Testis (tissue), 3 donors: ENCODE results near the gene DRC1. TPM values are rescaled to one million over a fixed set of nuclear protein-coding genes. Genes with fewer than 3 reads are reported as not detected.

Experiments
- DNase-seq: peaks from one replicate; pipeline ENCODE4 v3.0.0-alpha.2; 2019
- H3K27ac ChIP-seq, 2 donors: fragments of 200-600 bp; sonication (generic); one replicate each; pipeline ENCODE4 v1.5.1; 2019
- H3K27me3 ChIP-seq: fragments of 200-600 bp; sonication (generic); one replicate; pipeline ENCODE4 v1.5.1; 2019
- H3K36me3 ChIP-seq: fragments of 200-600 bp; sonication (generic); one replicate; pipeline ENCODE4 v1.5.1; 2017; ENCODE audit warnings: low read depth; ENCODE audit errors: missing control alignments
- H3K4me1 ChIP-seq: fragments of 200-600 bp; sonication (generic); one replicate; pipeline ENCODE4 v1.5.1; 2019
- H3K4me3 ChIP-seq, 2 donors: fragments of 200-600 bp; sonication (generic); one replicate each; pipeline ENCODE4 v1.5.1; 2017 to 2019
- H3K9me3 ChIP-seq: fragments of 200-600 bp; sonication (generic); one replicate; pipeline ENCODE4 v1.5.1; 2017
- CTCF ChIP-seq, 3 experiments: fragments of 450-650 bp in 2 of 3; fragments of 200-600 bp in 1 of 3; sonication (generic) in 1 of 3; IDR thresholded peaks; one replicate each; pipeline ENCODE4 v1.5.1; 2016 to 2019; ENCODE audit warnings: antibody characterized with exemption in 3 of 3, mild to moderate bottlenecking in 2 of 3, moderate library complexity in 1 of 3
- POLR2A ChIP-seq: fragments of 450-650 bp; IDR thresholded peaks from one replicate; pipeline ENCODE4 v1.6.1; 2017; ENCODE audit warnings: antibody characterized with exemption, mild to moderate bottlenecking, moderate library complexity
- WGBS, 2 donors: methylation state at CpG; one replicate each; pipeline ENCODE4 v1.1.5; 2018; 5-methylcytosine and 5-hydroxymethylcytosine counted together
- intact Hi-C: fragments of 100-400 bp; cut with DNase I; formaldehyde crosslinking; loops from one replicate; pipeline ENCODE4 v1.15.1; 2023; ENCODE audit warnings: low total_unique reads
- polyA plus RNA-seq: library from polyadenylated mRNA; stranded (reverse); fragments of 350-450 nt; fragmentation: Illumina TruSeq; extraction: RNeasy Lipid Tissue Mini Kit (QIAGEN cat#74804); gene quantifications from one replicate; pipeline ENCODE4 v1.2.3, GENCODE V29; 2014; ENCODE audit warnings: low read depth, low replicate concordance; ENCODE audit not compliant: insufficient read depth
- total RNA-seq, 2 donors: library from RNA; depleted of rRNA; stranded (reverse); fragments of >200 nt; gene quantifications; one replicate each; pipeline ENCODE4 v1.2.3, GENCODE V29; 2016

DRC1 gene
- total and polyA plus RNA-seq, 3 donors from 2014 or later: 8.8 to 67.3 (median 18.7) TPM

- intact Hi-C loops: no loop called here
- Histone ChIP-seq H3K36me3 (no peaks in the 10 kb centered on the region), H3K9me3 (no peaks in the 10 kb centered on the region), H3K4me1 (peaks cover 6% of the 10 kb centered on the region), H3K4me3 (no peak overlapping the region), H3K27ac (no peak overlapping the region), H3K27me3 (no peaks in the 10 kb centered on the region)
- no peak for DNase-seq
- TF ChIP-seq POLR2A: no peak
- no peak for TF ChIP-seq CTCF (IDR thresholded peaks at IDR 0.05)
- WGBS, 2 donors: 90 to 92% methylated on average over 20 to 33 of the region's 33 CpGs
These were observed 75.6 kb downstream of the DRC1 start for GRCh38 chr2:26477126-26477910.

GRCh38 chr2:26477911-26478253, 76.2 kb downstream of the DRC1 start, which contains the start of gene OTOF:
OTOF (minus strand) TSS chr2:26478124.
- intact Hi-C loops: no loop called here
- H3K4me1 ChIP-seq: peaks cover 6% of the 10 kb centered on the region
- H3K9me3 ChIP-seq: no peaks in the 10 kb centered on the region
- DNase-seq: peak; percentile 55
- no peak within 1 kb of the TSS for H3K27ac ChIP-seq
- 23% methylated on average over 3 of the region's 3 CpGs; no CpG with 5 or more reads in 1 of the 2 donors for WGBS, 2 donors
- TF ChIP-seq CTCF (IDR thresholded peaks at IDR 0.05): no peak
- no peak for TF ChIP-seq POLR2A
- H3K27me3 ChIP-seq: no peaks in the 10 kb centered on the region
- no peak within 1 kb of the TSS for H3K4me3 ChIP-seq
- H3K36me3 ChIP-seq: no peaks in the 10 kb centered on the region

GRCh38 chr2:26478366-26478765, 76.6 kb downstream of the DRC1 start:
- H3K9me3 ChIP-seq: no peaks in the 10 kb centered on the region
- TF ChIP-seq POLR2A: no peak
- no peak for TF ChIP-seq CTCF (IDR thresholded peaks at IDR 0.05)
- DNase-seq: no peak
- intact Hi-C loops: no loop called here
- no peak overlapping the region for H3K27ac ChIP-seq
- H3K27me3 ChIP-seq: no peaks in the 10 kb centered on the region
- 81 to 90% methylated on average over 5 of the region's 5 CpGs for WGBS, 2 donors
- H3K4me3 ChIP-seq: no peak overlapping the region
- no peaks in the 10 kb centered on the region for H3K36me3 ChIP-seq
- H3K4me1 ChIP-seq: peaks cover 8% of the 10 kb centered on the region

GRCh38 chr2:26479131-26479788, 77.5 kb downstream of the DRC1 start:
- Histone ChIP-seq H3K36me3 (no peaks in the 10 kb centered on the region), H3K27me3 (no peaks in the 10 kb centered on the region), H3K4me1 (peaks cover 12% of the 10 kb centered on the region), H3K9me3 (no peaks in the 10 kb centered on the region), H3K4me3 (no peak overlapping the region), H3K27ac (no peak overlapping the region)
- WGBS, 2 donors: 86 to 96% methylated on average over 15 to 25 of the region's 25 CpGs
- TF ChIP-seq CTCF (IDR thresholded peaks at IDR 0.05) (no peak), POLR2A (no peak)
- no peak for DNase-seq
- intact Hi-C loops: no loop called here
